Calu3 (cell line): Measurements from ENCODE around the gene UTP18. TPM values are rescaled to one million over a fixed set of nuclear protein-coding genes. Genes with fewer than 3 reads are reported as not detected.
A peak's percentile ranks its signal among the peaks of the same experiment; 100 is the strongest.

Source experiments
- BruUV-seq: library from RNA; stranded (reverse); fragments of 400-500 nt; replicated peaks from 2 replicates; lab custom pipeline; 2021; lab: Mats Ljungman, UMichigan
- CTCF ChIA-PET: fragments of 300-600 bp; sonication (Branson Sonifier 250); formaldehyde crosslinking; loops from one replicate; lab custom pipeline; 2022; ENCODE audit warnings: antibody characterized with exemption; lab: Charles Lee
- DNase-seq: peaks from one replicate; pipeline ENCODE4 v3.0.0; 2022
- H3K27ac Mint-ChIP-seq: one replicate; pipeline ENCODE4 v1.8.0; 2022; ENCODE audit warnings: mixed read lengths; ENCODE audit not compliant: unreplicated experiment
- H3K27me3 Mint-ChIP-seq: one replicate; pipeline ENCODE4 v1.8.0; 2022; ENCODE audit warnings: mixed read lengths; ENCODE audit not compliant: unreplicated experiment
- H3K36me3 Mint-ChIP-seq: one replicate; pipeline ENCODE4 v1.8.0; 2022; ENCODE audit warnings: mild to moderate bottlenecking, moderate library complexity, mixed read lengths; ENCODE audit not compliant: insufficient read depth, unreplicated experiment
- H3K4me1 Mint-ChIP-seq: one replicate; pipeline ENCODE4 v1.8.0; 2022; ENCODE audit warnings: mild to moderate bottlenecking, low read depth, mixed read lengths; ENCODE audit not compliant: unreplicated experiment
- H3K4me3 Mint-ChIP-seq: one replicate; pipeline ENCODE4 v1.8.0; 2022; ENCODE audit warnings: mild to moderate bottlenecking, low read depth, moderate library complexity, mixed read lengths; ENCODE audit not compliant: unreplicated experiment
- H3K9me3 Mint-ChIP-seq: one replicate; pipeline ENCODE4 v1.8.0; 2022; ENCODE audit warnings: low read depth, mixed read lengths; ENCODE audit not compliant: unreplicated experiment
- CTCF ChIP-seq: fragments of 200-600 bp; IDR thresholded peaks from one replicate; pipeline ENCODE4 v1.8.0; 2022; ENCODE audit warnings: antibody characterized with exemption; ENCODE audit not compliant: unreplicated experiment
- intact Hi-C: fragments of 100-400 bp; cut with micrococcal nuclease; formaldehyde crosslinking; loops from one replicate; pipeline ENCODE4 v1.10.0; 2022; ENCODE audit not compliant: unreplicated experiment
- total RNA-seq: library from RNA; stranded (reverse); gene quantifications from 2 replicates; pipeline ENCODE4 v1.2.3, GENCODE V29; 2022

UTP18 gene
- total RNA-seq, 1 experiment from 2014 or later: 68.5 TPM

DNA sequence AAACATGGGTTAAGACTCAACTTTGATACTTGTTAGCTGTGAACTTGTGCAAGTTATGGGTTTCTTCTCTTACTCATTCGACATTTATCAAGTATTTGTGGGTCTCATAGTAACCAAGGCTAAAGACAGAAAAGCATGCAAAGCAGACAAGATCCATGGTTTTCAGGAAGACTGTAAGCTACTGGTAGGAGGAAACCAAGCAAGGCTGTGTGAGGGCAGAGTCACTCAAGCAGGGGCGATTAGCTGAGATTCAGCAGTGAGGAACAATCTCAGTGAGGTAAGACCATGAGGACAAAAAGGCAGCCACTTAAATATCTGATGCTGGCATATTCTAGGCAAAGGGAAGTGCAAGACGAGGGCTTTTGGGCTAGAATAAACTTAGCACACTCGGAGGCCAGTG is 30.0 kb upstream of the UTP18 start:
- Mint-ChIP-seq H3K9me3 (no peaks in the 10 kb centered on the region), H3K36me3 (peaks cover 6% of the 10 kb centered on the region), H3K27me3 (no peaks in the 10 kb centered on the region), H3K27ac (no peak overlapping the region), H3K4me1 (peaks cover 38% of the 10 kb centered on the region), H3K4me3 (no peak overlapping the region)
- CTCF ChIA-PET: interaction anchor here (0.6 kb wide), 1 partner anchor 49 kb away, joined by 3 read pairs; no protein-coding TSS in a partner anchor
- no peak for DNase-seq
- no peak for TF ChIP-seq CTCF
- intact Hi-C loops: no loop called here
- no TSS peak for BruUV-seq

- CTCF ChIA-PET: no interaction called here
- peaks cover 38% of the 10 kb centered on the region for H3K4me1 Mint-ChIP-seq
- BruUV-seq: no TSS peak
- peak overlapping the region; percentile 22 for H3K27ac Mint-ChIP-seq
- H3K9me3 Mint-ChIP-seq: no peaks in the 10 kb centered on the region
- no peaks in the 10 kb centered on the region for H3K27me3 Mint-ChIP-seq
- peak overlapping the region; percentile 61 for H3K4me3 Mint-ChIP-seq
- peak; percentile 58 for DNase-seq
- TF ChIP-seq CTCF: no peak
- intact Hi-C loops: loop anchor here (1.0 to 2.0 kb wide), 2 partner anchors 14 to 25 kb away; no protein-coding TSS in a partner anchor
- peaks cover 11% of the 10 kb centered on the region for H3K36me3 Mint-ChIP-seq
These were observed 28.3 kb upstream of the UTP18 start for GRCh38 chr17:51231999-51232398.

GRCh38 chr17:51234162-51234561 is 26.2 kb upstream of the UTP18 start:
- no peak for DNase-seq
- no peak overlapping the region for H3K4me3 Mint-ChIP-seq
- CTCF ChIA-PET: interaction anchor here (0.6 kb wide), 1 partner anchor 523 kb away, joined by 4 read pairs; no protein-coding TSS in a partner anchor
- intact Hi-C loops: no loop called here
- H3K9me3 Mint-ChIP-seq: no peaks in the 10 kb centered on the region
- no peak overlapping the region for H3K27ac Mint-ChIP-seq
- BruUV-seq: no TSS peak
- H3K4me1 Mint-ChIP-seq: peaks cover 38% of the 10 kb centered on the region
- H3K36me3 Mint-ChIP-seq: peaks cover 16% of the 10 kb centered on the region
- H3K27me3 Mint-ChIP-seq: no peaks in the 10 kb centered on the region
- no peak for TF ChIP-seq CTCF

DNA sequence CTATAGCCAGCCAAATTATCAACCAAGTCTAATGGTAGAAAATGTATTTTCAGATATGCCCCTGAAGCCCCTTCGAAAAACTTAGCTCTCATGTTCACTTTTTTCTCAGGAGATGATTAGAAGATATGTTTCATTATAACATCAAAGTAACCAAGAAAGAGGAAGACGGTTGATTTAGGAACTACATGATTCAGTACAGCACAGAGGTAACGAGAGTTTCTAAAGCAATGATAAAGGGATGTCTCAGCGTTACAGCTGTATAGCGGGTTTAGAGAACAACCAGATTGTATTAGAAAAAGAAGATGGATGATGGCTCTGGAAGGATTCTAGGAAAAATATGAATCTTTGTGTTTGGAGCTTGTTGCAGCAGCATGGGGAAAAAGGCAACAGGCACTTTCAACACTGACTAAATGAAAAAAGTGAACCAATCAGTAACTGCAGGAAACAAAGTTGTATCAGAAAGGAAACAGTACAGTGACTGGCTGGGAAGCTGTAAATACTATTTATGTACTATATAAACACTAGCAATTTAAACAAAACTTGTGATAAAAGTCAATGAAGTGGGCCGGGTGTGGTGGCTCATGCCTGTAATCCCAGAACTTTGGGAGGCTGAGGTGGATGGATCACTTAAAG is 22.0 kb upstream of the UTP18 start:
- Mint-ChIP-seq H3K27ac (no peak overlapping the region), H3K4me3 (no peak overlapping the region), H3K9me3 (no peaks in the 10 kb centered on the region), H3K36me3 (peaks cover 16% of the 10 kb centered on the region), H3K27me3 (no peaks in the 10 kb centered on the region), H3K4me1 (peaks cover 15% of the 10 kb centered on the region)
- CTCF ChIA-PET: no interaction called here
- BruUV-seq: no TSS peak
- no peak for TF ChIP-seq CTCF
- intact Hi-C loops: no loop called here
- DNase-seq: no peak
